HG03469 (cell line): ENCODE results near the gene SWSAP1.
A peak's percentile ranks its signal among the peaks of the same experiment; 100 is the strongest.
"Not testable (repeated sequence)": the region's sequence is repeated elsewhere in the genome, so short reads cannot be mapped to it uniquely, and the experiment has no call there.

Experiments
- ATAC-seq: cut with Tn5 transposase; IDR thresholded peaks from one replicate; pipeline ENCODE4 v1.9.1; 2021; ENCODE audit warnings: mild to moderate bottlenecking, moderate library complexity, moderate number of reproducible peaks; ENCODE audit not compliant: unreplicated experiment

SWSAP1 gene

GRCh38 chr19:11406703-11407236 lies 32.3 kb downstream of the SWSAP1 start:
- not testable (repeated sequence) for ATAC-seq

DNA sequence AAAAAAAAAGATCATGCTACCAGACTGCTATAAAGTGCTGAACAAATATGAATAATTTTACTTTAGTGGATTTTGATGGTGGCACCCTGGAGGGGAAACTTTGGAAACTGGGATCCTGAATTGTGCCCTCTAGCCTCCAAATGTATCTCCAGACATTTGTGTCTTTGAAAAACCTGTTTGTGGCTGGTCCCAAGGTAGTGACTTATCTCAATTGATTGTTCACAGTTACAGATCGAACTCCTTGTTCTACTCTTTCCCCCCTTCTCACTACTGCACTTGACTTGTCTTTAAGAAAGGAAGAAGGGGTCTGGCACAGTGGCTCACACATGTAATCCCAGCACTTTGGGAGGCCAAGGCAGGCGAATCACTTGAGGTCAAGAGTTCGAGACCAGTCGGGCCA lies 34.1 kb downstream of the SWSAP1 start:
- ATAC-seq = no peak

DNA sequence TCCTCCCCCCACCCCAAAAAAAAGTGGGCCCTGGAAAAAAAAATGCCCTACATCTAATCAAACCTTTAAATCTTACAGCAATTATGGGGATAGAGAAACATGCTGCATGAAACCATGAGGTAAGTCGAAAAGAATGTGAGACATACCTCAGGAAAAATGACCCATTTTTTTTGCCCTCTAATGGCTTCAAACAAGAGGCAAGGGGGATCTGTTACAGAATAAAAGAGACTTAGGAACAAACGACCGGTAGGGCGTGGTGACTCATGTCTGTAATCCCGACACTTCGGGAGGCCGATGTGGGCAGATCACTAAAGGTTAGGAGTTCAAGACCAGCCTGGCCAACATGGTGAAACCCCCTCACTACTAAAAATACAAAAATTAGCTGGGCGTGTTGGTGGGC lies 36.2 kb downstream of the SWSAP1 start:
- ATAC-seq = no peak

- ATAC-seq = no peak
Observed at GRCh38 chr19:11414544-11414943, 40.1 kb downstream of the SWSAP1 start.

- ATAC-seq = no peak
Observed at GRCh38 chr19:11416346-11417052, 42.0 kb downstream of the SWSAP1 start.

DNA sequence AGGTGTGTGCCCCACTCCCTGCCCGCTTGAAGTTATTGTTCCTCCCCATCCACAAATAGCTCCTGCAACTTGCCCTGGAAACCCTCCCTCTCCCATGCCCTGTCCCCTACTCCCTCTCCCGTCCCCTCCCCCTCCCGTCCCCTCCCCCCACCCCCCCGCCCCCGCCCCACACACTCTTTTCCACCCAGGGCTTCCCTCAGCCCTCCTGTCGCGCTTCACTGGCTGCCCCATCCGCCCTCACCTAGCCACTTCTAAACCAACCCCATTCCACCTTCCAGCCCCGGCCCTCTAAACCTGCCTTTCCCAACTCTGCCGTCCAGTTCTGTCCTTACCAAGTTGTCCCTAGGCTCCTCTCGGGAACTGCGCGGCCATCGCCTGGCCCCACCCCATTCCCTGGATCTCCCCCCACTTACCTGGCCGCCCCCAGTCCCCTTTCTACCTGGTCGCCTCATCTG lies 43.7 kb downstream of the SWSAP1 start:
- ATAC-seq = no peak

- ATAC-seq = no peak
Observed at GRCh38 chr19:11418549-11419506, 44.4 kb downstream of the SWSAP1 start, which contains the start of gene RGL3. TSS of gene RGL3 (minus strand) at chr19:11419314. CDS start at chr19:11419278, 36 bp downstream.

GRCh38 chr19:11420429-11421370 lies 46.2 kb downstream of the SWSAP1 start:
- ATAC-seq = no peak

DNA sequence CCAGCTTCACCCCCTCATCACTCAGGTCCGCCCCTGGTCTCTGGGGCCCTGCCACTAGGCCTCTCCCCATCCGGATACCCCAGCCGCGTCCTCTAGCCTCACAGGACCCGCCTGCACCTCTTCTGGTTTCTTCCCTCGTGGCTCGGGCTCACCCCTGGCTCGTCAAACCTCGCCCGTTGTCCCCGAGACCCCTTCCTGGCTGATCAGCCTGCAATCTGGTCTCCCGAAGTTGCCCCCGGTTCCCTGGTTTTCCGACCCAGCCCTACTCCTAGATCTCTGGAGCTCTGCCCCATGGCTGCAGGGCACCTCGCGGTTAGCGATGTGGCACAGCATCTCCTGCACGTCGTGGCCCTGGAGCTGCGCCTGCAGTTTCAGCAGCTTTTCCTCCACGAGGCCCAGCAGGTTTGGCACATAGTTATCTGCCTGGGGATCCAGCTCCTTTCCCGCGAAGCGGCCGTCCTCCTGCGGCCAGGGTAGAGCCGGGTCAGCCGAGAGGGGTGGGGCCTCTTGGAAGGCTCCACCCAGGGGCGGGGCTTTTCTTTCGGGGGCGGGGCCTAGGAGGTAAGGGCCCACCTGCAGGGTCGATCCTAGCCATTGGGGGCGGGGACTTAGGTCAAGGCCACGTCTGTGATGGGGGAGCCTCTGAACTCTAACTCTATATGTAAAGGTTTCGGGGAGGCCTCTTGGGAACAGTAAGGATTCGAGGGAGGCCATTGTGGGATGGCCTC lies 47.1 kb downstream of the SWSAP1 start:
- ATAC-seq = no peak

- peak; percentile 49 for ATAC-seq
Observed at GRCh38 chr19:11422163-11423065, 47.9 kb downstream of the SWSAP1 start.

DNA sequence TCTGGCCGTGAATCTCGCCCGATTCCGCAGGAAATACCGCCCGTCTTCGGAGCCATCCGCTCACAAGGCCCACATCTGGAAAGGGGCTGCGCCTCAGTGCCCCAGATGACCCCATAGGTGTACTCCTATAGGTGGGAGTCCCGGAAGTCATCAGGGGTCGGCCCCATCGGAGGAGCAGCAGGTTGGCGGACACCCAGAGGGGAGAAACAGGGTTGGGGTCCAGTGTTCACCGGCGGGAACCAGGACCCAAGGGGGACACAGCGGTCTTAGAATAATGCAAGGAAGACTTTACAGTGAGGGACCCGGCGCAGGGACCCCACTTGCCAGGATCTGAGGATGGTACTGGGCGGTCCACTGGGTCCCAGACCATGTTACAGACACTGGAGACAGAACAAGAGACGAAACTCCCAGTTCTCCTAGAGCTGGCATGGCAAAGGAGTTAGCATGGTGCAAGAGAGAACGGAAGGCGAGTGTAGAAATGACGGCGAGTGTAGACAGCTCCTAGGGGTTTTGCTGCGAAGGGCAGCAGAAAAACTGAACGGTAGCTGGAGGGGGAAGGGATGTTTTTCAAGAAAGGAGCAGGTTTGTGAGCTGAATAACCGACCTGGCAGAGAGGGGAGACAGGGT lies 48.8 kb downstream of the SWSAP1 start:
- ATAC-seq = no peak

DNA sequence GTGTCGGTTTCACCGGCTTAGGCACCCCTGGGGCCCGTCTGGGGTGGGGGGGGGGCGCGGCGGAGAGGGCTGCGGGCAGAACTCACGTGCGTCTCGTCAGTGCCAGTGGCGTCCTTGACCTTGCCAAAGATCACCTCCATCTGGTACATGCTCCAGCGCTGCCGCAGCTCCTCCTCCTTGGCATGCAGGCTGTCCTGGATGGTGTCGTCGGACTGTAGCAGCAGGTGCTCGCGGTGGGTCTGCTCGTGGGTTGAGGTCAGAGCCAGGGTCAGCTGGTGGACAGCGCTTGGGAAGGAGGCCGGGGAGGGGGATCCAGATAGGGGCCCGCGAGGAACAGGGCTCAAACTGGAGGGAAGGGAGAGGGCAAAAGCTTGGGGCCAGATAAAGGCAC lies 49.3 kb downstream of the SWSAP1 start:
- ATAC-seq = no peak
